ENCODE measurements around the gene SPEM2.
A peak's percentile ranks its signal among the peaks of the same experiment; 100 is the strongest.

Gene SPEM2

DNA sequence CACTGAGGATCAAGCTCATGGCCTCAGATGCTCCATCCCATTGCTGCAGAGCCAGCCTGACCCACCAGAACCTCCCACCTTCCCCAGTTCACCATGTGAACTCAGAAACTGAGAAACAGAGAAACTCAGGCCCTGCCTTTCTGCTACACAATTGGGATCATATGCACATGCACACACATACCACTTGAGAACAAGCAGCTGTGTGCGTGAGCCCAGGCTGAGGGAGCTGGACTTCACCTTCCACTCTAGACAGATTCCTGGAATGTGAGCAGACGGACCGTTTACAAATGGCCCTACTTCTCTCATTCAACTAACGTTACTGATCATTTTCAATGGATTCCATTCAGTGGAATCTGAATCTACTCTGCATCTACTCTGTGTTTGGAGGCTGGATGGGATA lies 1.7 kb upstream of the SPEM2 start:
- no peak for DNase-seq

DNA sequence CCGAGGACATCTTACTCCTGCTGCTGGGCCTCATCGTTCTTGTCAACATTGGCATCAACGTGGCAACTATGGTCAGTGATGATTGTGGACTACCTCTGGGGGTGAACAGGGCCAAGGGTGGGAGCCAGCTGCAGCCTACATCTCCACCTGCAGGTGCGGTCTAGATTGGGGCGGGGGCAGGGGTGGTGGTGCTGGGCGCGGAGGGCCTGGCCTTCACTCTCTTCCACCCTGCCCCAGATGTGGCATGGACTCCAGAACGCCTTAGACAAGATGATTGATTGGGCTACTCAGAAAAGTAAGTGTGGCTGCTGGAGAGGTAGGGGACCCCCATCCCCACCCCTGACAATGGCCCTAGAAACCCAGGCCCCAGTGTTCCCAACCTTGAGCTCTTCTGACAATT lies 340 bp downstream of the SPEM2 start:
- DNase-seq: no peak

DNA sequence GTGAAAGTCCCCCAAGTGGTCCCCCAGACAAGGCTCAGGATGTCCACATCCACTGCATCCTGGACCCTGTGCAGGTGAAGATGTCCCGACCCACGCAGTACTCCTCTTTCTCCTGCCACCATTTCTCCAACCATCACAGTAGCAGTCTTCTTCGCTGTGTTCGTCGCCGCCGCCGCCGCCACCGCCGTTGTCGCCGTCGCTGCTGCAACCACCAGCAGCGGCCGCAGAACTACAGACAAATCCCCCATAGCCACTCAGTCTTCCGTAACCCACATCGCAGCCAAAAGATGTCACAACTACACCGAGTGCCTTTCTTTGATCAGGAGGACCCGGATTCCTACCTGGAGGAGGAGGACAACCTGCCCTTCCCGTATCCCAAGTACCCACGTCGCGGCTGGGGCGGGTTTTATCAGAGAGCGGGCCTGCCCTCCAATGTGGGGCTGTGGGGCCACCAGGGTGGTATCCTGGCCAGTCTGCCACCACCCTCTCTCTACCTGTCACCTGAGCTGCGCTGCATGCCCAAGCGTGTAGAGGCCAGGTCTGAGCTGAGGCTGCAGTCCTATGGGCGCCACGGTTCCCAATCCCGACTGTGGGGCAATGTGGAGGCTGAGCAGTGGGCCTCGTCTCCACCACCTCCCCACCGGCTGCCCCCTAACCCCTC lies 917 bp downstream of the SPEM2 start:
- no peak for DNase-seq

DNA sequence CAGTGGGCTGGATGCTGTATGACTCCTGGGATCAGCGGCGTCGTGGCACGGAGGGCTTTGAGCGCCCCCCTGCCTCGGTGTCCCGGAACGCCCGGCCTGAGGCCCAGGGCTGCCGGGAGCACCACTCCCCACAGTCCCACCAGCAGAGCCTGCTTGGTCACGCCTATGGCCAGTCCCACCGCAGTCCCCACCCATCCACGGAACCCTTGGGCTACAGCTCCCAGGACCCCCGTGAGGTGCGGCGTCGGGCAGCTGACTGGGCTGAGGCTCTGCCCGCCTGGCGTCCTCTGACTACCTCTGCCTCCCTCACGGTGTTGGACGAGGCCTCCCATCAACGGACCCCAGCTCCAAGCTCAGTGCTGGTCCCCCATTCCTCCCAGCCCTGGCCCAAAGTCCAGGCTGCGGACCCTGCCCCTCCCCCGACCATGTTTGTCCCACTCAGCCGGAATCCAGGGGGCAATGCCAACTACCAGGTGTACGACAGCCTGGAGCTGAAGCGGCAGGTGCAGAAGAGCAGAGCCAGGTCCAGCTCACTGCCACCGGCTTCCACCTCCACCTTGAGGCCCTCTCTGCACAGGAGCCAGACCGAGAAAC lies 1.6 kb downstream of the SPEM2 start:
- no peak for DNase-seq

DNA sequence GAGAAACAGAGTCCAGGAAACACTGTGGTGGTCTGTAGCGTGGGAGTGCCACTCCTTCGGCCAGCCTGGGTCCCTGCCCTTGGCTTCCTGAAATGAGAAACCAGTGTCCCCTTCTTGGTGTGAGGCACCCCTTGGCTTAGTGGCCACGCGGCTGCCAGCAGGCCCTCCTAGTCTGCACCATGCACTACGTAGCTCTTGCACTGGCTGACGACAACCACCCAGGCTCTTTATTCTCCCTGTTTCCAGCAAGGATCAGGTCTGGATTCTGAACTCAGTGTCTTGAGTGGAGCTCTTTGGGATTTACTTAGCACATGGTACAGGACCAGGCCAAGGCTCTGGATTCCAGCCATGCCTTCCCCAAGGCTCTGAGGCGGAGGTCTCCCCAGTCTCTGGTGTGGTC lies 2.1 kb downstream of the SPEM2 start:
- DNase-seq: no peak

GRCh38 chr17:7428557-7428956 lies 3.1 kb downstream of the SPEM2 start, which contains the start of gene SPEM3:
SPEM3 (plus strand) TSS chr17:7428857; CDS start chr17:7428903, 46 bp downstream.
- DNase-seq: no peak

GRCh38 chr17:7429722-7430121 lies 4.3 kb downstream of the SPEM2 start:
- no peak for DNase-seq

DNA sequence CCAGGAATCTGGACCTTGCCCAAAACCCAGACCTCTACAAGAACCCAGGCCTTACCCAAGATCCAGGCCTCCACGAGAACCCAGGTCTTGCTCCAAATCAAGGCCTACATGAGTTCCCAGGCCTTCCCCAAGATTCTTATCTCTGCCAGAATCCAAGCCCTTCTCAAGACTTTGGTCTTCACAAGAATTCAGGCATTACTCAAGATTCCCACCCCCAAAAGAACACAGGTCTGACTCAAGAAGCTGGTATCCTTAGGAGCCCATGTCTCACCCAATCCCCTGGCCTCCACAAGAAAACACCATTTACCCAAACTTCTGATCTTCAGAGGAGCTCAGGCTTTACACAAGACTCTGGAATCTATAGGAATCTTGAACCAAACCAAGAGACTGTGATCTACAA lies 5.8 kb downstream of the SPEM2 start:
- no peak for DNase-seq

- DNase-seq: no peak
Measured at GRCh38 chr17:7432296-7432695, 6.9 kb downstream of the SPEM2 start.

DNA sequence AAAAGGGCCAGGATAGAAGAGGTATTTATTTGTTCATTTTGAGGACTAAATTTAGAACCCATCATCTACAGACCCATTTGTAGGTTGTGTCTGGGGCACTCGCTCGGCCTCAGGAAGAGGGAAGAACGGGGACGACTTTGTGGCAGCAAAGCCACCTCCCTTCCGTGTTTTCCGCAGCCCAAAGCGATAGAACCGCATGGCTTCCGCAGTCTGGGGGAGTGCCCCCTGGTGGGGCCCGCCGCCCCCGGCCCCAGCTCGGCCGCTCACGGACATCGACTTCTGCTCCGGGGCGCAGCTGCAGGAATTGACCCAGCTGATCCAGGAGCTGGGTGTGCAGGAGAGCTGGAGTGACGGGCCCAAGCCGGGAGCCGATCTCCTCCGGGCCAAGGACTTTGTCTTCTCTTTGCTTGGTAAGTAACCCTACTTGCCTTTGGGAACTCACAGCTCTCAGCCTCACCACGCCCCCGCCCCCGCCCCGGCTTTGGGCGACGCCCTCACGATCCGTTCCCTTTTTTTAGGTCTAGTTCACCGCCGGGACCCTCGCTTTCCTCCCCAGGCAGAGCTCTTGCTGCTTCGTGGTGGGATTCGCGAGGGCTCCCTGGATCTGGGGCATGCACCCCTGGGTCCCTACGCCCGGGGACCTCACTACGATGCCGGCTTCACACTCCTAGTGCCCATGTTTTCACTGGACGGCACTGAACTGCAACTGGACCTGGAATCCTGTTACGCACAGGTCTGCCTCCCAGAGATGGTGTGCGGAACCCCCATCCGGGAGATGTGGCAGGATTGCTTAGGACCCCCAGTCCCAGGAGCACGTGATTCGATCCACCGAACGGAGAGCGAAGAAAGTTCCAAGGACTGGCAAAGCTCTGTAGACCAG lies 10.5 kb downstream of the SPEM2 start:
- DNase-seq: peak; percentile 35

- DNase-seq: peak; percentile 67
Measured at GRCh38 chr17:7436556-7437368, 11.3 kb downstream of the SPEM2 start.

DNA sequence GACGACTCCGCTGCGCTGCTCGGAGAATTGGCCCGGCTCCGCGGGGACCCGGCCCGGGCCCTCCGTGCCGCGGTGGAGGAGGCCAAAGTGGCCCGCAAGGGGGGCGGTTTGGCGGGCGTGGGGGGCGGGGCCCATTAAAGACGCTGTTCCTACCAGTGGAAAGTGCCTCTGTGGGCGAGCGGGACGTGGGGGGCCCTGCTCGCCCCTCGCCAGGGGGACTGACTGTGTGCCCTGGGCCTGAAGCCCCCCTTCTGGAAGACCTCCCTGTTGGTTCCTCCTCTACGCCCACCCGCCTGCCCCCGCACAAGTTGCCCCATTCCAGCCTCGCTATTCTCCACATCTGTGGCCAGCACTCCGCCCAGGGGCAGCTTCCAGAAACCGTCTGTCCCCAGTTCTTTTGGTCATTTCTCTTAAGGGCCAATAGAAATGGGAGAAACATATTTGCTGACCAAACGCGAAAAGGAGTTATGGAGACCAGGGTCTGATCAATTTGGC lies 12.0 kb downstream of the SPEM2 start:
- DNase-seq: no peak

GRCh38 chr17:7437950-7438614 lies 12.7 kb downstream of the SPEM2 start:
- no peak for DNase-seq

DNA sequence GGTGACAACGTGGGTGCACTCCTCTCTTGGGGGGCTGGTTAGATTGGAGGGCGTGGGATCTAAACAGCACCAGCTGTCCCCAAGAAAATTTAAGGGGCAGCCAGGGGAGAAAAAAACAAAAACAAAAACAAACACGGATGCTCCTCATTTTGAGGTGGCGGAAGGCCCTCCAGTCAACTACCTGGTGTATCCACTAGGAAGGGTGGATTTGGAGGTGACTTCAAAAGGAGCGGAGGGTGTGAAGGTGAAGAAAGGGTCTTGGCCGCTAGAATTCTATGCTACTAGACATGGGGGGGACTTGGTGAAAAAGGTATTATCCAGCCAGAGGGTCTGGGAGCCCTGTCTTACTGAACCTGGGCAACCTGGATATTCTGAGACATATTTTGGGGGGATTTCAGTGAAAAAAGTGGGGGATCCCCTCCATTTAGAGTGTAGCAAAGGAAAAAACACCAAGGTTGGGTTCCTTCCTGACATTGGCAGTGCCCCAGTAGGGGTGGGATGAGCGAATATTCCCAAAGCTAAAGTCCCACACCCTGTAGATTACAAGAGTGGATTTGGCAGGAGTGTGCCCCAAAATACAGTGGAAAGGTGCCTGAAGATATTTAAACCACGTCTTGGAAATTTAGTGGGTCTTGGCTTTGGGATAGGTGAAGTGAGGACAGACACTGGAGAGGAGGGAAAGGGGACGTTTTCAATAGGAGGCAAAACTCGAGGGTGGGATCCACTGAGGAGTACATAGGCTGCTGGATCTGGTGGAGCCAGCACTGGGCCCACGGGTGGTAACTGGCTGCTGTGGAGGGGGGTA lies 13.4 kb downstream of the SPEM2 start:
- DNase-seq: no peak

- no peak for DNase-seq
Measured at GRCh38 chr17:7439462-7440112, 14.2 kb downstream of the SPEM2 start, which contains the start of gene FGF11. FGF11 (plus strand) TSS chr17:7439512; CDS start chr17:7439621, 109 bp downstream.

DNA sequence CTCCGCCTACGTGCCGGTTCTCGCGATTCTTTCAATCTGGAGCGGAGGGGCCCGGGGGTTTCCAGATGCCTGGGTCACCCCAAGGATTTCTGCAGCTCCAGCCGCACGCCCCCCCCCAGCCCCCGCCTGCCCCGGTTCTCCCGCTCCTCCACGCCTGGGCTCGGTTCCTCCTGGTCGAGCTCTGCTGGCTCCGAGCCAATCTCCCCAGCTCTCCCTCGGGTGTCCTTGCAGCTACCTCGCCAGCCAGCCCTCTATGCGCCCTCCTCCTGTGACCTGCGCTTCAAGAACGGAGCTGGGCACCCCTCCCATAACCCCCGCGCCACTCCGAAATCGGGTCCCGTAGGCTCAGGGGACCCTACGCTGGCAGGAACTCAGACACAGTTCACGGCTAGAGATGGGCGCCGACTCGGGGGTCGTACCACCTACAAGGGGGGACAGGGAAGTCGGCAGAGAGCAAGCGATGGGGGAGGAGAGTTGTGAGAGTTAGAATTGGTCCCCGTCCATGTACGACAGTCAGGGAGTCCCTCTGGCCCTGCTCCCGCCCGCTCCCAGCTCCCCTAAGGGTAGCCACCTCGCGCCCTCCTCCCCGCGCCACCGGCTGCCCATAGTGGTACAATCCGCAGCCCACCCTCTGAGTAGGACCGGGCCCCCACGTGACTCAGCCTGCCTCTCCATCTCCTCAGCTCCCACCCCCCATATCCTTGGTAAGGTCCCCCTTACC lies 14.9 kb downstream of the SPEM2 start:
- peak; percentile 21 for DNase-seq

GRCh38 chr17:7440834-7441195 lies 15.4 kb downstream of the SPEM2 start:
- DNase-seq: no peak

- no peak for DNase-seq
Measured at GRCh38 chr17:7441266-7441665, 15.8 kb downstream of the SPEM2 start.

GRCh38 chr17:7442142-7442541 lies 16.7 kb downstream of the SPEM2 start:
- no peak for DNase-seq
